OCI-M2 (cell line): ENCODE data around the gene SHMT2.
"Not testable (repeated sequence)": the region's sequence is repeated elsewhere in the genome, so short reads cannot be mapped to it uniquely, and the experiment has no call there.

Source experiments
- DNase-seq: peaks from one replicate; lab custom pipeline; 2025; ENCODE audit not compliant: unreplicated experiment; lab: John Stamatoyannopoulos, UW

Gene SHMT2

DNA sequence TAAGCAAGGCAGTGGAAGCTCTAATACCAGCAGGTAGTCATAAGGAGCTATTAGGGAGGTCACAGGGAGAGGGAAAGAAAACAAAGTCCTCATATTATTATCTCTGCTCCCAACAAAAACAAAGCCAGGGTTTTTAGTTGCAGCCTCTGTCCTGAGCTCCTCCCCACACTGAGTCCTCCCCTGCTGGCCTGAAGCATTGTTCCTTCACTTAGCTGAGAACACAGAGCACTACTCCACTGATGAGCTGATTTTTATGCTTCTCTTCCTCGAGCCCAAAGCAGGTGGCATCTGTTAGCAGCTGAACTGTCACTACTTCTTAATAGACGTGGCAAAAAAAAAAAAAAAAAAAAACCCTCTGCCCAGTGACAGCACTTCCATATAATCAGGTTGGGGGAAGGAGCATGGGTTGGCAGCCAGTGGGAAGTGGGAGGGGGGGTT is 31.9 kb downstream of the SHMT2 start:
- no peak for DNase-seq

GRCh38 chr12:57262126-57262822 is 32.8 kb downstream of the SHMT2 start:
- no peak for DNase-seq

- no peak for DNase-seq
Measured at GRCh38 chr12:57263096-57263495, 33.6 kb downstream of the SHMT2 start.

- no peak for DNase-seq
Measured at GRCh38 chr12:57266681-57267080, 37.2 kb downstream of the SHMT2 start.

DNA sequence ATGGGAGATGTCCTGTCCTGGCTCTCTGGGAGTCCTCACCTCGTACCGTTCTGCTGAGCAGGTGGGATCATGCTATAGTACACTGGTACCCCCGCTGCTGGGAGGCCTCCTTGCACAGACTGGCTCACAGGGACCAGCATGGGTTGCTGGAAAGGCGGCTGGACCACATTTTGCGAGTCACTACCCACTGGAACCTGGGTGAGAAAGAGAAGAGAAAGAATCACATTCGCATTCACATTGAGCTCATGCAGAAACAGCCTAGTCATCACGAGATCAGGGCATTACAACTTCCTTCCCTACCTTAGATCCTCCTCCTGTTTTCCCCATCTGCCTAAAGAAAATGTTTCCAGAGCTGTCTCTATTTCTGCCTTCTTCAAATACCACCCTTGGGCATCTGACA is 38.8 kb downstream of the SHMT2 start:
- DNase-seq, result no peak

DNA sequence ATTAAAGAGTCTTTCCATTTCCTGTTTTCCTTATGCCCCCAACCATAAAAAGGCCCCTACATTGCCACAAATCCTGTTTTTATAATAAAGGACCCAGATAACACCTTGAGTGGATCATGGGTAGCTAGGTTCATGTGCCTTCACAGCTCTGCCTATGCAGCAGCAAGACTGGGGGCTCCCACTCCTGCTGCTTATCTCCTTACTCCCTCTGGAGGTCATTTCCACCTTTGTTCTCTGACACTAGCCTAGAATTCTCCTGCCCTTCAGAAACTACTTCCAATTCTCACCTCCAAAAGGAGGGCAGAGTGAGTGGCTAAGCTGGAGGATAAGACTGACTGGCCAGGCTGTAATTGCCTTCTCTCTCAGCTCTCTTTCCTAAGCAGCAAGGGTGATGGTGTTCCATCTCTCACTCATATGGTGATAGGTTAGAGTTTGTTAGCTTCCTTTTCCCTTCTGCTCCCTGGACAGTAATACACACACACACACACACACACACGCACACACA is 41.5 kb downstream of the SHMT2 start:
- no peak for DNase-seq

DNA sequence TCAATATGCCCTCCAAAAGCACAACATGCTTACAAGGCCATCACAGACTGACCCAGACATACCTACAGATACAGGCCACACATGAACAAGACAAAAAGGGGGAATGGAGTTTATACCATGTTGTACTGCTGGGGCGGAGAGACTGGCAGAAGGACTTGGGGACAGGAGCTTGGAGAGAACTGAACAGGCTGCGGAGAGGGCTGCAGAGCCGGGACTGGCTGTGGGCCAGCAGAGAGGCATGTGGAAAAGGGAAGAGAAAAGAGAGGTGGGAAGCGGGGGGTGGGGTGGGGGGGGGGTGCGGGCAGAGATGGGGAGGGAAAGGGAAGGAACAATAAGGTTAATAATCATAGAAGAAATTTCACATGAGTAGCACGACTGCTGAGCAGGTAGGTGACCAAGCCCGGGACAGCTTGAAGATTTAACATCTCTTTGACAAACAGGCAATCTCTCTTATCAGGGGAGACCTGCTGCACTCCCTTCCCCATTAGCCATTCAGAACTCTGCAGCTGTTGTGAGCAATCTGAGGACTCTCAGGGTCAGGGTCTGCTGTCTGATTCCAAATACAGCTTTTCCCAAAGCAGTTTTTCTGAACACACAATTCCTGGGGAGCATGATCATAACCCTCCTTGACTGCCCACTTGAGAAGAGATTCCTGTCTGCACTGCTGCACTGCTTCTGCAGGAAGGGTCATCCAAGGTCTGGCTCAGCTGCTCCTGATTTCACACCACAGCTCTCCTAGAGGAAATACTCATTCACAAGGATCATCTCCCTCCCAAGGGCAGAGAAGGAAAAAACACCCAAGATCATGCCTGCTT is 43.0 kb downstream of the SHMT2 start:
- no peak for DNase-seq

- DNase-seq, result no peak
Measured at GRCh38 chr12:57273516-57273915, 44.0 kb downstream of the SHMT2 start.

GRCh38 chr12:57276233-57276632 is 46.7 kb downstream of the SHMT2 start:
- DNase-seq, result not testable (repeated sequence)

DNA sequence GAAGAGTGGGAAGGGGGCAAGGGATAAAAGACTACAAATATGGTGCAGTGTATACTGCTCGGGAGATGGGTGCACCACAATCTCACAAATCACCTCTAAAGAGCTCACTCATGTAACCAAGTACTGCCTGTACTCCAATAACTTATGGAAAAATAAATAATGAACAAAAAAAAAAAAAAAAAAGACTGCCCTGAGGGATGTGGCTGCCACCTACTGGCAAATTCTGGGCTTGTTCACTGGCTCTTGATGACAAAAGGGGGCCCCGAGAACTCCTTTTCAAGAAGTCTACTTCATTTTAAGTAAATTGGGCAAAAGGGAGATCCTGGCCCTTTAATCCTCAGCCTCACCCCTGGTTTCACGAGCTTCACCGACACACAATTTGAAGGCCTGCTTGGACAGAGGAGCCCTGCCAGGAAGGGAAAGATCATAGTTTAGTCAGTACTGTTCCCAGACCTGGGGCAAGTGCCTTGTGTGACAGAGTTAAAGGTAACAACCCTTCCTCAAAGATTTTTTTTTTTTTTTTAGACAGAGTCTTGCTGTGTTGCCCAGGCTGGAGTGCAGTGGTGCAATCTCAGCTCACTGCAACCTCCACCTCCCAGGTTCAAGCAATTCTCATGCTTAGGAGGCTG is 47.5 kb downstream of the SHMT2 start:
- DNase-seq, result no peak

GRCh38 chr12:57278465-57279381 is 49.2 kb downstream of the SHMT2 start:
- DNase-seq, result no peak

GRCh38 chr12:57280211-57281062 is 50.9 kb downstream of the SHMT2 start:
- DNase-seq, result no peak

DNA sequence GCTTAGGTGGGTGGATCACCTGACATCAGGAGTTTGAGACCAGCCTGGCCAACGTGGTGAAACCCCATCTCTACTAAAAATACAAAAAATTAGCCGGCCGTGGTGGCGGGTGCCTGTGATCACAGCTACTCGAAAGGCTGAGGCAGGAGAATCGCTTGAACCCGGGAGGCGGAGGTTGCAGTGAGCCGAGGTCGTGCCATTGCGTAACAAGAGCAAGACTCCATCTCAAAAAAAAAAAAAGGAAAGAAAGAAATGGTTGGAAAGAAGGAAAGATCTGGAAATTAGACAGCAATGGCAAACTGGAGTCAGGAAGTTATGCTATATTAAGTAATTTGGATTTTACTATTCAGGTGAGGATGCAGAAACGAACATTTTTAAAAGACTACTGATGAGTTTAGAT is 52.6 kb downstream of the SHMT2 start:
- DNase-seq, result not testable (repeated sequence)
